Mucosa of rectum (tissue), 2 donors: ENCODE results near the gene ADGRG2.
"Not testable (repeated sequence)": the region's sequence is repeated elsewhere in the genome, so short reads cannot be mapped to it uniquely, and the experiment has no call there.

Source experiments
- H3K27ac ChIP-seq, 2 donors: one replicate each; pipeline ENCODE4 v1.7.0; 2013; ENCODE audit warnings: inconsistent platforms in 2 of 2, low read depth in 2 of 2, low read length in 2 of 2
- H3K27me3 ChIP-seq, 2 donors: one replicate each; pipeline ENCODE4 v1.7.0; 2013; ENCODE audit warnings: low read length in 2 of 2; ENCODE audit not compliant: control insufficient read depth in 2 of 2, insufficient read depth in 2 of 2
- H3K36me3 ChIP-seq, 2 donors: one replicate each; pipeline ENCODE4 v1.7.0; 2013; ENCODE audit warnings: low read length in 2 of 2; ENCODE audit not compliant: control insufficient read depth in 2 of 2, insufficient read depth in 2 of 2
- H3K4me1 ChIP-seq, 2 donors: one replicate each; pipeline ENCODE4 v1.7.0; 2013; ENCODE audit warnings: low read length in 2 of 2, mild to moderate bottlenecking in 1 of 2; ENCODE audit not compliant: control insufficient read depth in 2 of 2, insufficient read depth in 2 of 2
- H3K4me3 ChIP-seq, 2 donors: one replicate each; pipeline ENCODE4 v1.7.0; 2013; ENCODE audit warnings: low read length in 2 of 2
- H3K9ac ChIP-seq, 2 donors: one replicate each; pipeline ENCODE4 v1.7.0; 2013; ENCODE audit warnings: low read length in 2 of 2, low read depth in 1 of 2, mild to moderate bottlenecking in 1 of 2
- H3K9me3 ChIP-seq, 2 donors: one replicate each; pipeline ENCODE4 v1.7.0; 2013; ENCODE audit warnings: low read length in 2 of 2; ENCODE audit not compliant: control insufficient read depth in 2 of 2
- donor health status: healthy.
- donor health status: Normal muscosa, but diverticular disease.

Gene ADGRG2

GRCh38 chrX:18992829-18993228 lies 129.4 kb downstream of the ADGRG2 start:
- H3K27me3 ChIP-seq: no peaks in the 10 kb centered on the region
- no peak overlapping the region for H3K4me3 ChIP-seq
- H3K36me3 ChIP-seq: no peaks in the 10 kb centered on the region
- no peak overlapping the region for H3K27ac ChIP-seq
- no peak overlapping the region for H3K9ac ChIP-seq
- peaks cover 0 to 4% of the 10 kb centered on the region in 2 donors for H3K4me1 ChIP-seq
- no peaks in the 10 kb centered on the region for H3K9me3 ChIP-seq

- peak overlapping the region; percentile 83 to 87 for H3K27ac ChIP-seq
- peak overlapping the region; percentile 76 to 77 for H3K4me3 ChIP-seq
- no peaks in the 10 kb centered on the region for H3K9me3 ChIP-seq
- no peaks in the 10 kb centered on the region for H3K27me3 ChIP-seq
- no peaks in the 10 kb centered on the region for H3K36me3 ChIP-seq
- peaks cover 6 to 9% of the 10 kb centered on the region in 2 donors for H3K4me1 ChIP-seq
- H3K9ac ChIP-seq: peak overlapping the region; percentile 57 to 61
Observed at GRCh38 chrX:18985186-18985435, 137.2 kb downstream of the ADGRG2 start.

- peak overlapping the region; percentile 76 to 77 for H3K4me3 ChIP-seq
- no peaks in the 10 kb centered on the region for H3K27me3 ChIP-seq
- peak overlapping the region; percentile 61 to 70 for H3K9ac ChIP-seq
- no peaks in the 10 kb centered on the region for H3K9me3 ChIP-seq
- no peaks in the 10 kb centered on the region for H3K36me3 ChIP-seq
- H3K4me1 ChIP-seq: peaks cover 6 to 9% of the 10 kb centered on the region in 2 donors
- H3K27ac ChIP-seq: peak overlapping the region; percentile 83 to 87
Observed at GRCh38 chrX:18984381-18985185, 137.7 kb downstream of the ADGRG2 start.

GRCh38 chrX:18983666-18984380 lies 138.4 kb downstream of the ADGRG2 start, which contains the start of gene PHKA2:
PHKA2 (minus strand) TSS chrX:18984114; CDS start chrX:18983932, 182 bp downstream.
- H3K36me3 ChIP-seq: no peaks in the 10 kb centered on the region
- H3K27me3 ChIP-seq: no peaks in the 10 kb centered on the region
- peak within 1 kb of the TSS; percentile 83 to 87 for H3K27ac ChIP-seq
- H3K4me1 ChIP-seq: peaks cover 6 to 9% of the 10 kb centered on the region in 2 donors
- no peaks in the 10 kb centered on the region for H3K9me3 ChIP-seq
- peak within 1 kb of the TSS; percentile 61 to 70 for H3K9ac ChIP-seq
- peak within 1 kb of the TSS; percentile 76 to 77 for H3K4me3 ChIP-seq

GRCh38 chrX:18981124-18981807 lies 141.0 kb downstream of the ADGRG2 start:
- Histone ChIP-seq H3K27ac (no peak overlapping the region), H3K27me3 (no peaks in the 10 kb centered on the region), H3K4me1 (peaks cover 6 to 9% of the 10 kb centered on the region in 2 donors), H3K9me3 (no peaks in the 10 kb centered on the region), H3K36me3 (no peaks in the 10 kb centered on the region), H3K4me3 (no peak overlapping the region), H3K9ac (no peak overlapping the region)

GRCh38 chrX:18980262-18980661 lies 142.0 kb downstream of the ADGRG2 start:
- H3K4me1 ChIP-seq, H3K27me3 ChIP-seq, H3K27ac ChIP-seq, H3K36me3 ChIP-seq, H3K9ac ChIP-seq, H3K4me3 ChIP-seq, H3K9me3 ChIP-seq: not testable (repeated sequence)

GRCh38 chrX:18974993-18975392 lies 147.3 kb downstream of the ADGRG2 start:
- H3K4me1 ChIP-seq: peaks cover 0 to 2% of the 10 kb centered on the region in 2 donors
- no peak overlapping the region for H3K9ac ChIP-seq
- no peaks in the 10 kb centered on the region for H3K36me3 ChIP-seq
- no peaks in the 10 kb centered on the region for H3K27me3 ChIP-seq
- no peak overlapping the region for H3K4me3 ChIP-seq
- no peak overlapping the region for H3K27ac ChIP-seq
- H3K9me3 ChIP-seq: no peaks in the 10 kb centered on the region

GRCh38 chrX:18973527-18974192 lies 148.6 kb downstream of the ADGRG2 start:
- no peak overlapping the region for H3K9ac ChIP-seq
- no peaks in the 10 kb centered on the region for H3K9me3 ChIP-seq
- no peak overlapping the region for H3K27ac ChIP-seq
- H3K36me3 ChIP-seq: no peaks in the 10 kb centered on the region
- no peak overlapping the region for H3K4me3 ChIP-seq
- H3K4me1 ChIP-seq: peaks cover 0 to 2% of the 10 kb centered on the region in 2 donors
- no peaks in the 10 kb centered on the region for H3K27me3 ChIP-seq

GRCh38 chrX:18971506-18971905 lies 150.8 kb downstream of the ADGRG2 start:
- Histone ChIP-seq H3K36me3 (no peaks in the 10 kb centered on the region), H3K9ac (no peak overlapping the region), H3K9me3 (no peaks in the 10 kb centered on the region), H3K27me3 (no peaks in the 10 kb centered on the region), H3K27ac (no peak overlapping the region), H3K4me1 (peaks cover 0 to 2% of the 10 kb centered on the region in 2 donors), H3K4me3 (no peak overlapping the region)
